ENCODE measurements around the gene DSCAM.

DSCAM gene

DNA sequence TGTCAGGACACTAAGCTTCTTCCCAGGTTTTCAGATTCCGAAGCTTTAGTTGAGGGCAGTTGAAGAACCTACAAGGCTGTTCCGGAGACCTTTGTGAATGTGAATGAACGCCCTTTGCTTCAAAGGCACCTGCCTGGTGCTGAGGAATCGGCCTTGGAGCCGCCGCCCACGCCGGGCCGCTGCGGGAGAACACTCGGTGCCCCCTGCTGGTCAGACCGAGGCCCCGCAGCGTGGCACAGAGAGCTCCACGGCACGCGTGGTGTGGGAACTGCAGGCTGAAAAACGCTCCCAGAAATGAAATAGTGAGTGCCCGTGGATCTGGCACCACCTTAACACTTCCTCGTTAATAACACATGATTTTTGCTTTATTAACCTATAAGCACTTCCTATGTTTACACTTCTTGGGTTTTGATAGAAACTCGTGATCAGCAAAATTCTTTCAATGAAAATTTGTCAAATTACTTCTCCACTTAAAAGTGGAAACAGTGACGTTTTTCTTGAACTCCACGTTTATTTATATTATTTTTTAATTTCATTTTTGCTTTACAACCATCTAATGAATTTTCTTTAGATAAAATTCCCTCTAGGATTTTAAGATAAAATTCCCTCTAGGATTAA lies 460.6 kb downstream of the DSCAM start:
- DNase-seq (ENCODE audit: low read depth, low spot score): no peak

DNA sequence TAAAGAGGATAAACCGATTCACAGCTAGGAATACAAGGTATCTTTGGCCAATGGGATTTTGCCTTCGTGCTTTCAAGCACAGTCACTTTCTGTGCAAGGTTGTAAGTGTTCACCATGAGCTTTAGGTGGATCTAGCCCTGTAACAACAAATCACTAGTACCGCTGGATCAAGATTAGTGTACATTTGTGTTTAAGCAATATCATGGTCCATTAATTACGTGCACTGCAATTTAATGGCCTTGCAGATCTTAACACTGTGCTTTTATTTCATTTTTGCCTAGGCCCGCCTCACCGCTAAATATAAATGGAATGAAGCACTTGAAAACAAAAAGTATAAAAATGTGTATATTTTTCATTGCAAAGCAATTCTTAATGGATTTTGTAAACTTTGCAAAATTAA lies 461.1 kb downstream of the DSCAM start:
- no peak for DNase-seq (ENCODE audit: low read depth, low spot score)

DNA sequence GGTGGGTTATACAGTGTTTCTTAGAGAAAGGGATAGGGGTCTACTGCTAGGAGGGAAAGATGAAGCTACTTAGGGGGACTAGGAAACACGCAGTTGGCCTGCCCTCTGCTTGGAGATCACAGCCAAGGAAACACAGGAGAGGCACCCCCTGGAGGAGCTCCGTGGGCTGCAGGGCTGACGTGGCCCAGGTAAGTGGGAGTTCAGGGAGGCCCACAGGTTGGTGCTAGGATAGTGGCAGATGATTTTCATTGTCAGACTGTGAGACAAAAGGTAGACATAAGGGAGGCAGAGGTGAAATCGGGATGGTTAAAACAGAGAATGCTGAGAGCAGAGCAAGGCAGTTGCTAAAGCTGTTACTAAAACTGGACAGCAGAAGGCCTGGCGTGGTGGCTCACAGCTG lies 463.0 kb downstream of the DSCAM start:
- DNase-seq (ENCODE audit: low read depth, low spot score): no peak

DNA sequence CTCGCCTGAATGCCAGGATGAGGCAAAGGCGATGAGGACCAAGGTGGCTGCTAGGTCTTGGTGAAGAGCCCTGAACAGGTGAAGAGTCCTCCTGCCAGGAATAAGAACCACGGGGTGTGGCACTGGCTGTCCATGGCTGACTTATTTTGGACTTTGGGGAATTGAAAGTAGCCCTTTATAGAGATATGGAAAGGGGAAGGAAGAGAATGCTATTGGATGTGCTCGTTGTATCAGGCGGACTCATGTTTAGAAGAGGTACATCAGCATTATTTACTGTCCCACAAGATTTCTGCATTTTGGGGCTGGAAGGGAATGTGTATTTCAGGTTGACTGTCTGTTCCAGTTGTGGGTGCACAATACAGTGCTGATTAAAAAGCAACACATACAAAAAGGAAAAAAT lies 465.8 kb downstream of the DSCAM start:
- DNase-seq (ENCODE audit: low read depth, low spot score): no peak

DNA sequence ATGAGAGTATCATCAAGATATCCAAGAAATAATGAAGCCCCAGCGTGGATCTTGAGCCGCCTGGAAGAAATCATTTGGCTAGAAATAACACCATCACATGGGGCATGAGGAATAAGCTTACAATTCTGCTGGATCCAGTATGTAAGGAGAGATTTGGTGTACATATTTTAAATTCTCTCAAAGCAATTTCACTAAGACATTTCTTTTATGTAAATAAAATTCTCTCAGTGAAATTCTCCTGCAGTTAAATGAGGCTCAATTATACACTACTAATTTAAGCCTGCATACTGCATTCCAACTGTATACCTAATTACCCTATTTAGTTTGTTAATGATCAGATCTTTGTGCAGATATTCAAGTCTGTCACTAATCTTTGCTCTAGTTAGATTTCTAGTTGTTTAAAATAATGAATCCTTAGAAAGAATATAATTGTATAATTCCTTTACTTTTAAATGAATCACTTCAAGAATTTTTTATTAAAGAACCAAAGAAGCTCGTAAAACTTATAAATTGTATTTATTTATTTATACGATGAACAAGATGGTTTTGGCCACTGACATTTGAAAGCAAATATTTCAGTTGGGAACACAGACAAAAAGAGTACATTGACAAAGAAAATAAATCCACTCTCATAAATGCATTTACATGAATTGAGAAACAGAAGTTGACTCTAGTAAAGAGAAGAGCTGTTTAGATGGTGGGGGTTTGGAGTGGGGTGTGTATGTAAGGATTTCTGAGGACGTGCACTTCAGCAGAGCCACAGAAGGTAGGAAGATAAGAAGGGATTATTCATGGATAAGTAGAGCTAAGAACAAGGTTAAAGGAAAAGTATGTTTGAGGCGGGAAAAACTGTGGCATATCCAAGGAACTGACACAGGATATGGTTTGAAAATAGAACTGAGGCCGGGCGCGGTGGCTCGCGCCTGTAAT lies 466.8 kb downstream of the DSCAM start:
- DNase-seq (ENCODE audit: low read depth, low spot score): no peak

DNA sequence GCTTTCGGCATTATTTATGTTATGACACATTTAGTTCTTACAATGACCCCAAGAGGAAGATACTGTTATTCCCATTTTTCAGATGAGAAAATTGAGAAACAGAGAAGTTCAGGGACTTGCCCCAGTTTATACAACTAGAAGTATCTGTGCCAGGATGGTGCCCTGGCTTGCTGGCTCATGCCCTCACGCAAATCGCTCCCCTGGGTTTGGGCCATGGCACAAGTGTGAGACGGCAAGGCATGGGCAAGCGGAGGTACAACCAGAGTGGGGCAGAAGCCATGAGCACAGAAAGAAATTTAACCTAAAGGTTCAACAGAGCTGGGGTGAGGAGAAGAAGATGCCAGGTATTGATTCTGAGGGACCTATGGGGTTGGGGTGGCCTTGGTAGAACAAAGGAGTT lies 469.8 kb downstream of the DSCAM start:
- DNase-seq (ENCODE audit: low read depth, low spot score): no peak

DNA sequence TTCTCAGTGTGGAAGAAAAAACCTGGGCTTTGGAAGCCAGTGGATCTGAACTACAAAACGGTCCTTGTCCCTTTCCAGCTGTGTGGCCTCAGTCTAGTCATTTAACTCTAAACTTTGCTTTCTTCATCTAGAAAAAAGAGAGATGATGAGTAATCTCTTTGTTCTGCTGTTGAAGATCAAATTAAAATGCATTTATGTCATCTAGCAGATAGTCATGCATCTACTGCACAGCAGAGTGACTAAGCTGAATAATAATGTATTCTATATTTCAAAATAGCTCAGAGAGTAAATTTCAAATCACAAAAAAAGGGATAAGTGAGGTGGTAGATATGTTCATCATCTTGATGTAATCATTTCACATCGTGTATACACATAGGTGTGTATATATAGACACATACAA lies 473.2 kb downstream of the DSCAM start:
- DNase-seq (ENCODE audit: low read depth, low spot score): no peak

DNA sequence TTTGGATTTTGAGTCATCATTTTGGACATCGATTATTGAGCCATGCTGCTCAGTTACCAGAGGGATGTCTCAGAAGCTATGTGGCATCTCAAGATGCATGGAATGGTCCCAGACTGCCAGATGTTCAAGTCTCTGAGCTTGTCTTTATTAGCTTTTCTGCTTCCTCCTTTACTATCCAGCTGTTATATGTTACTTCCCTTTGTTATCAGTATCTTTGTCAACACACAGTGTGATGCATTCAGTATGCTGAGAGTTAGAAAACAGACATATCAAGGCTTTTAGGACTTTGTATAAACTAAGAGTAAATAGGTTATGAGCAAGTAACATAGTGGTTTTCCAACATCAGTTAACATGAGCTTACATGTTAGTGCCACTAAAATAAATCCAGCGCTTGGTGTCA lies 474.5 kb downstream of the DSCAM start:
- no peak for DNase-seq (ENCODE audit: low read depth, low spot score)

DNA sequence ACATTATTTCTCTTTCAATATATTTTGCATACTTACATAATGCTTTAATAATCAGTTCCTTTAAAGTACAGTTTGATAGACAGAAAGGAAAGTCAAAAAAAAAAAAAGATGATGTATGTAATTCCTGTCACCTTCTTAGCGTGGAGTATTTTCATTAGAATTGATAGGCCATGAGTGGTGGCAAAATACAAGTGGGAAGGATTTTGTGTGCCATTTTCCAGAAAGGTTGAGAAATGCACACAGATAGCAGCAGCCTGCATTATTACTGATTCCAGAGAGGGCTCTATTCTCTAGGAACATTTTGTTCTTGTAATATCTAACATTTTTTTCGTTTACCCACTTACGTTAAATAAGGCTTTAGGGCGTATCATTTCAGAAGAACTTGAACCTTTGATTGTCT lies 475.6 kb downstream of the DSCAM start:
- no peak for DNase-seq (ENCODE audit: low read depth, low spot score)

DNA sequence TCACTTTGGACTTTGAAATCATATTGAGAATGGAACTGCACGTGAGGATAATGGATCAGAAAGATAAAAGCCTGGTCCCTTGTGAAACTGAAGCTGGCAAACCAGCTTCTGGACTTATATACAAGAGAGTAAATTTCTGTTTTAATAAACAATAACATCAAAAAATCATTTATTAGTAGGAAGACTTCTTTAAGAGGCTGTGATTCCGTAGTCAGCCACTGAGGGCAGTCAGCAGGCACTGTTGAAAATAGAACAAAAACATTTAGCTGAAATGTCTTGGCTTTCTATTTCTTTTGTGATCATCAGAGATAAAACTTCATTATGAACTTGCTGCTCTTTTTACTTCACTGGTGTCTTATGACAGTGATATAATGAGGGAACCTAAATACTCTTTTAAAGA lies 490.3 kb downstream of the DSCAM start:
- no peak for DNase-seq (ENCODE audit: low read depth, low spot score)

DNA sequence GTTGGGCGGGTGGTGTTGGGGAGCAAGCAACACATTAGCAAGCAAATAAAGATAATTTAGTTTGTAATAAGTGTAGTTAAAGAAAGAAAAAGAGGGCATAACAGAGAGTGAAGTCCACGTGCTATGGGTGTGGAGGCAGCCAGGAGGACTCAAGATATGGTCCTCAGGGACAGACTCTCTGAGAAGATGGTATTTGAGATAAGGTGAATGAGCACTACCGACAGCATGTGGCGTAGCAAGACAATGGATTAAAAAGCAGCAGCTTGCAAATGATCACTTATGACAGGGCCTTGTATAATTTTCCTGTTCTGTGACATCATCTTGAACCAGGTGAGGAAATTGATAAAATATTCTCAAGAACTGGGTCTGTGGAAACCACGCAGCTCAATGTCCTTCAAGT lies 491.9 kb downstream of the DSCAM start:
- DNase-seq (ENCODE audit: low read depth, low spot score): no peak

DNA sequence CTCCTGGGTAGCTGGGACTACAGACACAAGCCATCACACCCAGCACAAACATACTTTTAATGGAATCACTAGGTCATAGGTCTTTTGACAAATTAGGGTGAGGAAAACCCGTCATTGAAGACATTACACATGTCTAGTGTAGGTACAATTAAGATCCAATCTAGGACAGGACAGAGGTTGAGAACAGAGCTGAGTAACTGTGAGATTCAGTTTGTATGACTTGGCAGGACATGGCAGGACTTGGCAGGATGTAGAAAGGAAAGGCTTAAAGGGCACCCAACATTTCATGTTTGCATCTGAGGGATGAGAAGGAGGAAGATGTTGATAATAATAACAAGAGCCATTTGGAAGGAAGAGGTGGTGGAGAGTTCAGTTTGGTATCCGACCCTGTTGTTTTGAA lies 496.0 kb downstream of the DSCAM start:
- DNase-seq (ENCODE audit: low read depth, low spot score): no peak

DNA sequence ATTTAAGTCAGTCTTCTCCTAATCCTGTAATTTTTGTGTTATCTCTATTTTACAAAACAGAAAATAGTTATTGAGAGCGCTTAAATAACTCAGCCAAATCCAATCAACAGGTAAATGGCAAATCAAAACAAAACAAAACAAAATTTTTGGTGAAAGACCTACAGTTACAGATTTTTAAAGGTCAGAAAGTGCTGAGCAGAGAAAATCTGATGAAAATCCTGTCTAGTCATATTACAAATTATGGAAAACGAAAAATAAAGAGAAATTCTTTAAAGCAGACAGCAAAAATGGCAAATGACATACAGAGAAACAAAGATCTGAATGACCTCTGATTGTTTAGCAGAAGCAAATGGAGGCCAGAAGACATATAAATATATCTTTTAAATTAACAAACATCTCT lies 497.4 kb downstream of the DSCAM start:
- DNase-seq (ENCODE audit: low read depth, low spot score): no peak

DNA sequence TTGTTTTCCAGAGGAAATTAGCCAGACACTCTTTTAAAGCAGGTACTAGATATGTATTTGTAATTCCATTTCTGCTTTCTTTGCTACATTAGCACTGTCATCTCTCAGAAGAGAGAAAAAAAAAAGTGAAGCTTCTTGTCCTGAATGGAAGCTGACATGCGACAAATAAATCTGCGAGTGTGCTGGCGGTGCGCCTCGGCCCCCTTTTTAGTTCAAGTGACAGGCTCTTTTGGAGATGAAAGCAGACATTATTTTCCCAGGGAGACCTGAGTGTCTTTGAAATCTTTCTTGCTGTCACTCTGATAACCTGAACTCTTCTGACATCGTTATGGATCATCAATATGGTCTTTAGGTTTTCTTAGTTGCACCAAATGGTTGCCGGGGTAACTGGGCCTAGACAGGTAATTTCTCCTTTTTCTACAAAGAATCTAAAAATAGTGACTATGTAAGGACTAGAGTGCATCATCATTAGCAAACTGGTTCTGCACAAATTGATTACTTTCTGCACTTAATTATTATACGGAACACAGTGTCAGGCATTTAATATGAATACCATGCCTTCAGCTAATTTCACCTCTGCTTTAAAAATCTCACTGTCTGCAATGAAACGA lies 501.1 kb downstream of the DSCAM start:
- no peak for DNase-seq (ENCODE audit: low read depth, low spot score)

DNA sequence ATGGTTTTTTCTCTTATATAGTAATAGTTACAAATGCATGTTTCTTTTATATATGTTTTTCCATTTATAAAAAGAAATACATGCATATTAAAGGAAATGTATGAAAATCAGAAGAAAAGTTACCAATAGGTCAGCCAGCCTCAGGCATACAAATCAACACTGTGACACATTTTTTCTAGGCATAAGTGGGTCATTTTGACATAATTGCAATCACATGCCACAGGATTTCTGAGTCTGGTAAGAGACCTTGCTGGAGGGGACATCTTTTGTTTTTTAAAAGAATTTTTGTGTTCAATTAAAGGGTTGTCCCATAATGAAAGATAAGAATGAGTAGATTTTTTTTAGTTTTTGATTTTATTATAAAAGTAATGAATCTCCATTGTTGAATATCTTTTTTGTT lies 506.6 kb downstream of the DSCAM start:
- no peak for DNase-seq (ENCODE audit: low read depth, low spot score)

DNA sequence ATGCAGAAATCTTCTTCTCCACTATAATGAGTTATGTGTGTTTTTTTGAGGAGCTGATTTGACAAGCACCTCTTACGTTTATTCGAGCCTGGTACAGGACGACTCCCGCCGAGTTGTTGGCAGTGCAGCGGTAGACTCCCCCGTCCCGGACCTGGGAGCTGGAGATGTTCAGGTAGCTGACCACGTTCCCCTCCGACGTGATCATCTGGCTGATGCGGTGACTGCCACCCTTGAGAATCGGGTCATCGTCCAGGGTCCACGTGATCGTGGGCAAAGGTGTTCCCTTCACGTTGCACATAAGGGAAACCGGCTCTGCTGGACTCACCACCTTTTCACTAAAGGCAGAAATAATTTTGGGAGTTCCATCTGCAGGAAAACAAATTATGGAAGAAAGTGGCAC lies 507.9 kb downstream of the DSCAM start:
- no peak for DNase-seq (ENCODE audit: low read depth, low spot score)

DNA sequence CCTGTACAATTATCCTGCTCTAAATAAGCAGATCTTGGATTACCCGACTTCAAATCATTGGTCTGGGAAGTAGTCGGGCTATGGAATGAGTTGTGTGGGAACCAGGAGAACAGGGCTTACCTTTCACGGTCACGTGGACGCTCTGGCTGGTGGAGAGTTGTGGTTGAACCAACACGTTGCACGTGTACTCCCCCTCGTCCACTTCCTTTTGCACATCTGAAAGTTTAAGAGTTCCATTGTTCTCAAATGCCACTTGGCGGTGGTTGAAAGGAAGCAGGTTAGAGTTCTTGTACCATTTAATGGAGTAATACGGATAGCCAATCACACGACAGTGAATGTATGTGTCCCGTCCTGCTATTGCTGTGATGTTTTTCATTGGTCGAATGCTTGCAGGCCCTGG lies 509.0 kb downstream of the DSCAM start:
- DNase-seq (ENCODE audit: low read depth, low spot score): no peak

DNA sequence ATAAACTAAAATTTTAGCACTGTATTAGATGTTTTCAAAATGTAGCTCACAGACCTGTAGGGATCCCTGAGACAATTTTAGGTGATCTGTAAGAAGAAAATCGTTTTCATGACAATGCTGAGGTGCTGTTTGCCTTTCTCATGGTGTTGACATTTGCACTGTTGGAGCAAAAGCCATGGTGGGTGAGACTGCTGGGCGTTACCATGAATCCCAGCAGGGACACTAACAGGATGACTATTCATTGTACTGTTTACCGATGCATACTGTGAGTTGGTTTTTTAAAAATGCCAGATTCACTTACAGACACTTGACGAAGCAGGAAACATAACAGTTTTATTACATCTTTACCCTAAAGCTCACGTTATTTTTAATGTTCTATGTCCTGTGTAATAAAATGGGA lies 511.3 kb downstream of the DSCAM start:
- no peak for DNase-seq (ENCODE audit: low read depth, low spot score)

DNA sequence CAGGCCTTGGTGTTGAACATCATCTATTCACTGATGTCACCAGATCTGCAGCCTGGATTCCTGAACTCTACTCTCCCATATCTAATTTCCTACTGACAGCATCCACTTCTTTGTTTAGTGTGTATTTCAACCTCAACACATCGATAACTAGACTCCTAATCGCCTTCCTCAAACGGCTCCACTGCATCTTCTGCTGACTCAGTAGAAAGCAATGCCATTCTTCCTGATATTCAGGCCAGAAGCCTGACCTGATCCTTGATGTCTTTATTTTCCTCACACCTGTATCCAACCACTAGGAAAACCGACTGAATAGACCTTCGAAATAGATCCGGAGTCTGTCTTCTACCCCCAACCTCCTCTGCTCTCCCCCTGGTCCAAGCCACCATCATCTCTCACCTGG lies 512.8 kb downstream of the DSCAM start:
- DNase-seq (ENCODE audit: low read depth, low spot score): no peak

DNA sequence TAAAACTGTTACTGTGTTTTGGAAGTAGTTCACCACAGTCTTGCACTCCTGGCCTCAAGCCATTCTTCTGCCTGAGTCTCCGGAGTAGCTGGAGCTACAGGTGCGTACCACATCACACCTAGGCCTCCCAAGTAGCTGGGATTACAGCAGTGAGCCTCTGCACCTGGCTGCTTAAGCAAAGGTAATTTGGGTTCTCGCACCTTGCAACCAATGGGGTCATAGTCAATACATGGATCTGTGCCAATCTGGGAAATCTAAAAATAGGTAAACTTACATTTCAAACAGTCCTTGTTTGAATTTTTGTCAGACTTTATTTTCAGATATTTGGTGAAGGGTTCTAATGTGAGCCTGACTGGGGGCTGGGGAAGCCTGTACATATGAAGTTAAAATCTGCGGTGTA lies 513.2 kb downstream of the DSCAM start:
- no peak for DNase-seq (ENCODE audit: low read depth, low spot score)

DNA sequence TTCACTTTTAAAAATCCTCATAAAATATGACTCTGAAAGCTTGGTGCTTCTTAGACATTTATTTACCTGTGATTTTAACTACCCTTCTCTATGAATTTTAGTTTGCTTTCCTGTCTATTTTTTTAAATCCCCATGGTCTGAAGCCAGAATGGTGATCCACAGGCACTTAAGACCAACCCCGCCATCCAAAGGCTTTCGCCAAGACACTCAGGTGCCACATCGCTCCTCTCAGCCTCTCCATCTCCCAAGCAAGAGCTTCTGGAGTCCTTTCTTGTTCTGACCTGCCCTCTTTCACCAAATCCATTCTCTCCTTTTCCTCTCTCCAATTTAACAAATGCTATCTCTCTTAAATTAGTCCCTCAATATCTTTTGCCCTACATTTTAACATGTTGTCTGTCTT lies 515.2 kb downstream of the DSCAM start:
- DNase-seq (ENCODE audit: low read depth, low spot score): no peak

DNA sequence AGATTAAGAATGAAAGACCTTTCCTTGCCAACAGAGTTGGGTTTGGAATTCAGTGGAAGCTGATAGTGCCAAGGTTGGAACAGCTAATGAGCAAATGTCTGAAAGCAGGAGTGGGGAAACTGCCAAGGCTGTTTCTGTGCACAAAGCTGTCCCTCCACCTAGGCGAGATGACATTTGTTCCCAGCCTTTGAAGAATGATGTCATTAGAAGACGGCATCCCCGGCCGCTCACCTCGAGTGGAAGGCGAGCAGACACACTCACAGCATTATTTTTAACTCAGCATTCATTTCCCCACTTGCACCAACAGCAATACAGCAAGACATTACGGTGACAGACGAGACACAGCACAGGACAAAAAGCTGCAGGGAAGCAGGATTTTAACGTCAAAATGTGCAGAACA lies 515.8 kb downstream of the DSCAM start:
- no peak for DNase-seq (ENCODE audit: low read depth, low spot score)

DNA sequence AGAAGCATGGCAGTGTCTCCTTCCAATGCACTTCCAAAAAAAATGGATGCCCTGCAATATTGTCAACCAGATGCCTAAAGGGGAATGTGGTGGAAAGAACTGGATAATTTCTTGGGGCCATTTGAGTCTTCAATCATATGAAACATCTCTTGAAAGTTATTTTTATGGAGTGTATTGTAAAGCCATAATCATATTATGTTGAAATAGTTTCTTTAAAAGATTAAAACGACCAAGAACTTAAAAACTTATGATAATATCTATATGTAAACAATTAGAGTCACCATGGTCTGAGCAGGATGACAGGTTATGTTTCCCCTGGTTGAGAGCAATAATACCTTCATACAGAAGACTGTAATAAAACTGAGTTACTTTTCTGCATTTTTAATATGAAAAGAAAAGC lies 522.6 kb downstream of the DSCAM start:
- no peak for DNase-seq (ENCODE audit: low read depth, low spot score)

All from brain pericyte (primary cell).